Fibroblast of pulmonary artery (primary cell): ENCODE results near the gene LCN15.
A peak's percentile ranks its signal among the peaks of the same experiment; 100 is the strongest.

Source experiments
- DNase-seq: peaks from one replicate; pipeline ENCODE4 v3.0.0-alpha.2; 2010; ENCODE audit warnings: low read depth
- H3K4me3 ChIP-seq: replicated peaks from 2 replicates; pipeline ENCODE4 v1.5.1; 2011; ENCODE audit warnings: low read depth, mild to moderate bottlenecking, control low read depth, low read length, moderate library complexity
- TF ChIP-seq, protein P1 (sequence below): IDR thresholded peaks from 2 replicates; pipeline ENCODE4 v1.5.1; 2011; ENCODE audit warnings: mild to moderate bottlenecking, control low read depth, low read length, inconsistent platforms; ENCODE audit errors: missing control alignments

LCN15 gene, protein sequence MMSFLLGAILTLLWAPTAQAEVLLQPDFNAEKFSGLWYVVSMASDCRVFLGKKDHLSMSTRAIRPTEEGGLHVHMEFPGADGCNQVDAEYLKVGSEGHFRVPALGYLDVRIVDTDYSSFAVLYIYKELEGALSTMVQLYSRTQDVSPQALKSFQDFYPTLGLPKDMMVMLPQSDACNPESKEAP

DNA sequence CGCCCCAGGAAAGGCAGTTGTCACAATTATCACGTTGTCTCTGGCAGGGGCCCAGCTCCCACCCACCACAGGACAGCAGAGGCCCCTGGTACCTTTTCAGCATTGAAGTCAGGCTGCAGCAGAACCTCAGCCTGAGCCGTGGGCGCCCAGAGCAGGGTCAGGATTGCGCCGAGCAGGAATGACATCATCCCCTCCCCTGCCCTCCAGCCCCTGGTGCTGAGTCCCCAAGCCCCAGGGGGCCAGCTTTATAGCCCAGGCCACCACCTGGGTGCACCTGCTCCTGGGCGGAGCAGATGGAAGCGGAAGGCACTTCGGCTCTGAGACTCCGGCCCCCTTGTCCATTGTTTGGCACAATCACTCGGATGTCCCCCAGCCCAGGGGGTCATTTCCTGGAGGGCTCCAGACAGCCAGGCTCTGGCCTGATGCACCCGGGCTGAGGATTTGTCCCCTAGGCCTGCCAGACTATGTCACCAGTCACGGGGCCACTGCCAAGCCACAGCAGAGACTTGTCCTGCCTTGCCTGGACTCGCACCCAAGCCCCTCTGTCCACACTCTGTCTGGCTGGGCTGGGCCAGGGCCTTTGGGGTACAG is at the start of gene LCN15:
Gene LCN15, minus strand, starts transcription at position 218 of the 591 bp plus-strand sequence. Its CDS starts 30 bp downstream, at position 188.
- TF ChIP-seq, protein P1, sequence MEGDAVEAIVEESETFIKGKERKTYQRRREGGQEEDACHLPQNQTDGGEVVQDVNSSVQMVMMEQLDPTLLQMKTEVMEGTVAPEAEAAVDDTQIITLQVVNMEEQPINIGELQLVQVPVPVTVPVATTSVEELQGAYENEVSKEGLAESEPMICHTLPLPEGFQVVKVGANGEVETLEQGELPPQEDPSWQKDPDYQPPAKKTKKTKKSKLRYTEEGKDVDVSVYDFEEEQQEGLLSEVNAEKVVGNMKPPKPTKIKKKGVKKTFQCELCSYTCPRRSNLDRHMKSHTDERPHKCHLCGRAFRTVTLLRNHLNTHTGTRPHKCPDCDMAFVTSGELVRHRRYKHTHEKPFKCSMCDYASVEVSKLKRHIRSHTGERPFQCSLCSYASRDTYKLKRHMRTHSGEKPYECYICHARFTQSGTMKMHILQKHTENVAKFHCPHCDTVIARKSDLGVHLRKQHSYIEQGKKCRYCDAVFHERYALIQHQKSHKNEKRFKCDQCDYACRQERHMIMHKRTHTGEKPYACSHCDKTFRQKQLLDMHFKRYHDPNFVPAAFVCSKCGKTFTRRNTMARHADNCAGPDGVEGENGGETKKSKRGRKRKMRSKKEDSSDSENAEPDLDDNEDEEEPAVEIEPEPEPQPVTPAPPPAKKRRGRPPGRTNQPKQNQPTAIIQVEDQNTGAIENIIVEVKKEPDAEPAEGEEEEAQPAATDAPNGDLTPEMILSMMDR: no peak
- H3K4me3 ChIP-seq: no peak within 1 kb of the TSS
- no peak for DNase-seq

DNA sequence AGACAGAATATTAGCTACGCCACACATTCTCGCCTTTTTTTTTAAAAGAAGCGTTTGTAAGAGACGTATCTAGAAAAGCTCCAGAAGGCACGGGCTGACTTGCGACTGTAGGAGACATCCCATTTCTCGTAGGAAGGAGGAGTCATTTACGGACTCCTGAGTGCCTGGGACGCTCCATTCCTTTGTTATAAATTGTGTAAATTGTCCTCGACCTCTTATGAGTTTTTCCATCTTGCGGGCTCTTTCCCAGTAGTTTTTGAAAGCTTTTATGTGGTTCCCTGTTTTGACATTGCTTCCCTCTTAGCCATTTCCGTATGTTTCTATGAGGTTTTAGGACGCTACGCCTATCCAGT is 44.5 kb upstream of the LCN15 start:
- TF ChIP-seq, protein P1: no peak
- DNase-seq: peak; percentile 55
- peak overlapping the region; percentile 77 for H3K4me3 ChIP-seq

DNA sequence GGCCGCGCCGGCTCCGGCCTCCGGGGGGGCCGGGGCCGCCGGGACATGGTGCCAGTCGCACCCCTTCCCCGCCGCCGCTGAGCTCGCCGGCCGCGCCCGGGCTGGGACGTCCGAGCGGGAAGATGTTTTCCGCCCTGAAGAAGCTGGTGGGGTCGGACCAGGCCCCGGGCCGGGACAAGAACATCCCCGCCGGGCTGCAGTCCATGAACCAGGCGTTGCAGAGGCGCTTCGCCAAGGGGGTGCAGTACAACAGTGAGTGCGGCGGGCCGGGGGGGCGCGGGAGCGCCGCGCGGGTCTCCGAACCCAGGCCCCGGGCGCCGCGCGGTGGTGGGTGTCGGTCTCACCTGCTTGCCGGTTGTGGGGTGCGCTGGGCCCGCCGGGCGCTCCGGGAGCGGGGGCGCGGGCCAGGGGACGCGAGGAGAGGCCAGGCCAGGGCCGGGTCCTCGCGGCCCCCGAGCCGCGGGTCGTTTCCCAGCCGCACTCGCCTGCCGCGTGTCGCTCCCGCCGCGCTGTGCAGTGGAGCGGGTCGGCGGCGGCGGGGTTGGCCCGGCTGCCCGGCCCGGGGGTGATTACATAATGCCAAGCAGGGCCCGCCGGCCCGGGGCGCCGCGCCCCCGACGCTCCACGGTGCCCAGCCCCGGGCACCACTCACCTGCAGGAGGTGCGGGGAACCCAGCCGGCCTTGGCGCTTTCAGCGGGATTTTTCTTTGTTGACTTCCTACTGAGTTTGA is 43.9 kb upstream of the LCN15 start:
- no peak for DNase-seq
- peak overlapping the region; percentile 77 for H3K4me3 ChIP-seq
- TF ChIP-seq, protein P1: no peak

DNA sequence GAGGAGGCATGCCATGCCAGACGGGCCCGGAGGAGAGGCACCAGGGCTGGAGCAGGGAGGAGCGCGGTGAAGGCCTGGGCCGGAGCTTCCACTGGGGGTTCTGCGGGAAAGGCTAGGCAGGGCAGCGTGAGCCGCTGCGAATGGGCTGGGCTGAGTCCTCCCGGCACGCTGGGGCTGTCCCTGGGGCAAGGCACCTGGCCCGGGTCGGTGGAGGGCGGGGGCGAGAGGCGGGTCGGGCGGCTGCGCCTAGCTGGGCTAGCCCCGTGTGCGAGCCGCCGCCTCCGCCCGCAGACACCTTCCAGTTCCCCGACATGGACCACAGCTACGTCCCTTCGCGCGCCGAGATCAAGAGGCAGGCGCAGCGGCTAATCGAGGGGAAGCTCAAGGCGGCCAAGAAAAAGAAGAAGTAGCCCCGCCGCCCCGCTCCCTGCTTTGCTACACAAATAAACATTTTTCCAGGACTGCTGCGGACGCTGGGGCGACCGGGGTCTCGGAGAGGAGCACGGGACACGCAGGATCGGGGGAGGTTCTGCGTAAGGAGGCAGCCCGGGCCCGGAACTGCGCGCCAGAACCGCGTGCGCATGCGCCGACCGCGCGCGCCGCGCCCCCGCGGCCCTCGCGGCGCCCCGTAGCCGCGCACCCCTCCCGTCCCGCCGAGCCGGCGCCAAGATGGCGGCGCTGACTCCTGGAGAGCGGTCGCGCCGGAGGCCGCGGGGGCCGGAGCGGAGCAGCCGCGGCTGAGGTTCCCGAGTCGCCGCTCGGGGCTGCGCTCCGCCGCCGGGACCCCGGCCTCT is 43.2 kb upstream of the LCN15 start, which contains the start of gene RABL6:
Gene RABL6, plus strand, starts transcription at position 668 of the 794 bp plus-strand sequence. CDS start 249 bp downstream, outside the sequence.
- DNase-seq: peak; percentile 67
- H3K4me3 ChIP-seq: peak within 1 kb of the TSS; percentile 77
- TF ChIP-seq, protein P1: no peak

DNA sequence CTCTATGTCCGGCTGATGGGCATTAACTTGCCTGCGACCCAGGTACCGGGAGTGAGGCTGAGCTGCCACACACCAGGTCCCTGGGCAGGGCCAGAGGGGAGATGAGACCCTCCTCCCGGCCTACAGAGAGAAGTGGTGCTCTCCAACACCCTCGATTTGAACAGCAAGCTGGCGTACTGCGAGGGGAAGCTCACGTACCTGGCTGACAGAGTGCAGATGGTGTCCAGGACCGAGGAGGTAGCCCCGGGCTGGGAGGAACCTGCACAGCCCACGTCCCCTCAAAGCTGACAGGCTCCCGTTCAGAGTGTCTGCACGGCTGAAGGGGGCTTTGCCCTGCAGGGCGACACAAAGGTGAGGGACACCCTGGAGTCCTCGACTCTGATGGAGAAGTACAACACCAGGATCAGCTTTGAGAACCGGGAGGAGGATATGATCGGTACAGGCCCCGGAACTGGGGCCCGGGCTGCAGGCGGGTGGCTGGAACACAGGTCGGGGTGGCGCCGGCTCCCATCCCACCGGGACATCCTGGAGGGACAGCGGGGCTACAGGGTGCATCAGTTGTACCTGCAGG is 42.4 kb upstream of the LCN15 start:
- H3K4me3 ChIP-seq: peak overlapping the region; percentile 77
- no peak for DNase-seq

DNA sequence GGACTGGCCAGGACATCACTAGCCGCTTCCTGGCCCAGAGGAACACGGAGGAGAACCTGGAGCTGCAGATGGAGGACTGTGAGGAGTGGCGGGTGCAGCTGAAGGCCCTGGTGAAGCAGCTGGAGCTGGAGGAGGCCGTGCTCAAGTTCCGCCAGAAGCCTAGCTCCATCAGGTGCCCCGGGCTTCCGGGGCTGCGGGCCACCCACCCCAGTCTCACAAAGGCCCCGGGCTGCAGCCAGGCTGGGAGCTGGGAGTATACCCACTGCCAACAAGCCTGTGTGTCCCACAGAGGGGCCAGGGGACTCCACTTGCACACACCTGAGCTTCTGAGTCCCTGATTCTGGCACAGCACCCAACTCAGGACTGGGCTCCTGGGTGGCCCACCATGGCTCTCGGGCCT is 41.7 kb upstream of the LCN15 start:
- TF ChIP-seq, protein P1: no peak
- DNase-seq: no peak
- H3K4me3 ChIP-seq: no peak overlapping the region

More for the DNA sequence above, 42.4 kb upstream of the LCN15 start:
- TF ChIP-seq, protein P1: no peak
